GM12878 (cell line): ENCODE measurements around the gene GABBR2. TPM values are rescaled to one million over a fixed set of nuclear protein-coding genes. Genes with fewer than 3 reads are reported as not detected.

Experiments used
- ATAC-seq: fragments of 200-7000 bp; cut with Tn5 transposase; 3 replicates; pipeline ENCODE4 v1.9.1; 2020; ENCODE audit warnings: mild to moderate bottlenecking, moderate library complexity
- BruUV-seq: library from RNA; stranded (reverse); fragments of 400-500 nt; replicated peaks from 2 replicates; lab custom pipeline; 2021; lab: Mats Ljungman, UMichigan
- CTCF ChIA-PET: fragments of 300-600 bp; sonication (Branson Sonifier 250); formaldehyde crosslinking; extraction: SDS; loops from one replicate; lab custom pipeline; 2021; ENCODE audit warnings: inconsistent platforms; lab: Yijun Ruan, JAX
- POLR2A ChIA-PET: fragments of 350-600 bp; formaldehyde crosslinking; extraction: SDS; loops from one replicate; lab custom pipeline; 2021; ENCODE audit warnings: inconsistent platforms; lab: Charles Lee
- RAD21 ChIA-PET: fragments of 300-600 bp; sonication (Branson Sonifier 250); formaldehyde crosslinking; loops from one replicate; lab custom pipeline; 2023; ENCODE audit warnings: antibody characterized with exemption; ENCODE audit not compliant: unreplicated experiment; lab: Charles Lee
- SMC1A ChIA-PET: fragments of 300-600 bp; sonication (Branson Sonifier 250); formaldehyde crosslinking; loops from one replicate; lab custom pipeline; 2023; ENCODE audit not compliant: unreplicated experiment, uncharacterized antibody; lab: Charles Lee
- DNase-seq: peaks from one replicate; pipeline ENCODE4 v3.0.0-alpha.2; 2011; ENCODE audit warnings: low read depth, low spot score
- FAIRE-seq: peaks from 3 replicates; lab custom pipeline; 2011; peaks lifted over from hg19 to GRCh38; lab: Jason Lieb, UNC
- H2AFZ ChIP-seq: 2 replicates; pipeline ENCODE4 v1.6.0; 2011; ENCODE audit warnings: low read depth, low read length, control low read depth; ENCODE audit not compliant: control insufficient read depth
- H3K27ac ChIP-seq: 2 replicates; pipeline ENCODE4 v1.5.1; 2011; ENCODE audit warnings: control low read depth; ENCODE audit not compliant: control insufficient read depth, insufficient read depth
- H3K27me3 ChIP-seq, 2 experiments: replicated peaks in 1 of 2; 2 replicates each; pipeline versions ENCODE4 v1.6.0 to v1.6.1; 2011; ENCODE audit warnings: low read length in 1 of 2; ENCODE audit not compliant: control insufficient read depth in 2 of 2, insufficient read depth in 2 of 2
- H3K36me3 ChIP-seq, 2 experiments: 2 replicates each; pipeline ENCODE4 v1.5.1; 2011; ENCODE audit warnings: low read length in 1 of 2; ENCODE audit not compliant: control insufficient read depth in 2 of 2, insufficient read depth in 2 of 2
- H3K4me1 ChIP-seq: 2 replicates; pipeline ENCODE4 v1.6.1; 2011; ENCODE audit warnings: mild to moderate bottlenecking, low read length, moderate library complexity, mixed read lengths; ENCODE audit not compliant: control insufficient read depth, insufficient read depth
- H3K4me2 ChIP-seq: 2 replicates; pipeline ENCODE4 v1.6.0; 2011; ENCODE audit warnings: control low read depth; ENCODE audit not compliant: control insufficient read depth, insufficient read depth
- H3K4me3 ChIP-seq: fragments of 200-600 bp; sonication (generic); 2 replicates; pipeline ENCODE4 v1.5.1; 2016
- H3K79me2 ChIP-seq: 2 replicates; pipeline ENCODE4 v1.6.0; 2011; ENCODE audit warnings: low read length; ENCODE audit not compliant: control insufficient read depth, insufficient read depth
- H3K9ac ChIP-seq: 2 replicates; pipeline ENCODE4 v1.8.0; 2011; ENCODE audit warnings: low read length, control low read depth, mixed read lengths; ENCODE audit not compliant: control insufficient read depth, insufficient read depth
- H3K9me3 ChIP-seq: replicated peaks from 3 replicates; pipeline ENCODE4 v1.5.1; 2011; ENCODE audit warnings: mild to moderate bottlenecking, low read length; ENCODE audit not compliant: control insufficient read depth, insufficient read depth
- H4K20me1 ChIP-seq: 2 replicates; pipeline ENCODE4 v1.6.0; 2011; ENCODE audit not compliant: control insufficient read depth, insufficient read depth
- EZH2 ChIP-seq: IDR thresholded peaks from 2 replicates; pipeline ENCODE4 v1.6.1; 2012; ENCODE audit warnings: low read depth, mild to moderate bottlenecking, control low read depth, inconsistent platforms, low read length, borderline replicate concordance; ENCODE audit not compliant: control insufficient read depth
- RFX5 ChIP-seq: IDR thresholded peaks from 2 replicates; pipeline ENCODE4 v1.6.1; 2011; ENCODE audit warnings: low read depth, low read length, improper control_type of control experiment
- RUNX3 ChIP-seq: IDR thresholded peaks from 2 replicates; pipeline ENCODE4 v1.6.1; 2012; ENCODE audit warnings: low read length, inconsistent platforms
- TBL1XR1 ChIP-seq: IDR thresholded peaks from 2 replicates; pipeline ENCODE4 v1.6.1; 2012; ENCODE audit warnings: low read depth, low read length, improper control_type of control experiment
- WGBS: methylation state at CpG from one replicate; pipeline ENCODE4 v1.1.6; 2016; ENCODE audit warnings: low lambda C conversion rate; ENCODE audit not compliant: insufficient replicate concordance, insufficient coverage; ENCODE audit errors: missing lambda C conversion rate; 5-methylcytosine and 5-hydroxymethylcytosine counted together
- in situ Hi-C: fragments of 300-500 bp; cut with MboI; formaldehyde crosslinking; loops from 9 replicates; pipeline ENCODE4 v1.14.3; 2018; ENCODE audit warnings: mixed read lengths
- intact Hi-C: fragments of 100-400 bp; cut with micrococcal nuclease; formaldehyde crosslinking; loops from one replicate; pipeline ENCODE4 v1.14.2; 2022; ENCODE audit not compliant: unreplicated experiment
- polyA plus RNA-seq, 11 experiments: library from polyadenylated mRNA; depleted of rRNA in 4 of 11; unstranded in 6 of 11; stranded (reverse) in 5 of 11; fragments of >200 nt; fragmentation: Nextera tagmentation in 4 of 11; fragmentation: Illumina TruSeq in 1 of 11; extraction: Ambion mirVana in 4 of 11; extraction: Trizol in 1 of 11; gene quantifications; 1 replicate in 1 of 11; 2 replicates in 10 of 11; pipeline versions ENCODE4 v1.2.1 to v1.2.3, GENCODE V29; 2011 to 2016; ENCODE audit warnings: inconsistent platforms in 2 of 11, missing spikeins in 2 of 11, low read depth in 1 of 11
- total RNA-seq, 4 experiments: library from RNA; depleted of rRNA in 3 of 4; stranded (reverse); fragments of >200 nt in 3 of 4; fragmentation: Illumina TruSeq in 1 of 4; extraction: Trizol in 1 of 4; gene quantifications; 2 replicates each; pipeline versions ENCODE4 v1.2.1 to v1.2.3, GENCODE V29; 2013 to 2021
- TF ChIP-seq, protein P1 (sequence below): fragments of 450-650 bp; formaldehyde crosslinking; IDR thresholded peaks from 2 replicates; pipeline ENCODE4 v1.4.0; 2020; ENCODE audit warnings: mild to moderate bottlenecking, moderate library complexity

The GABBR2 gene
- total and polyA plus RNA-seq, 10 of the 15 experiments (the other 5 are each of a cell fraction or from before 2014, with no cell fraction given): 0.02 to 2.2 (median 0.06) TPM; not detected in 2

GRCh38 chr9:98391406-98391805 is 317.3 kb downstream of the GABBR2 start:
- RAD21 ChIA-PET: no interaction called here
- no TSS peak for BruUV-seq
- H3K9ac ChIP-seq: no peak overlapping the region
- no peak overlapping the region for H3K27ac ChIP-seq
- intact Hi-C loops (no loop called here), in situ Hi-C loops (no loop called here)
- no peak overlapping the region for H3K4me2 ChIP-seq
- no peak for FAIRE-seq
- no peaks in the 10 kb centered on the region for H3K36me3 ChIP-seq
- CTCF ChIA-PET: no interaction called here
- no peak for DNase-seq
- H2AFZ ChIP-seq: no peak overlapping the region
- TF ChIP-seq, protein P1, sequence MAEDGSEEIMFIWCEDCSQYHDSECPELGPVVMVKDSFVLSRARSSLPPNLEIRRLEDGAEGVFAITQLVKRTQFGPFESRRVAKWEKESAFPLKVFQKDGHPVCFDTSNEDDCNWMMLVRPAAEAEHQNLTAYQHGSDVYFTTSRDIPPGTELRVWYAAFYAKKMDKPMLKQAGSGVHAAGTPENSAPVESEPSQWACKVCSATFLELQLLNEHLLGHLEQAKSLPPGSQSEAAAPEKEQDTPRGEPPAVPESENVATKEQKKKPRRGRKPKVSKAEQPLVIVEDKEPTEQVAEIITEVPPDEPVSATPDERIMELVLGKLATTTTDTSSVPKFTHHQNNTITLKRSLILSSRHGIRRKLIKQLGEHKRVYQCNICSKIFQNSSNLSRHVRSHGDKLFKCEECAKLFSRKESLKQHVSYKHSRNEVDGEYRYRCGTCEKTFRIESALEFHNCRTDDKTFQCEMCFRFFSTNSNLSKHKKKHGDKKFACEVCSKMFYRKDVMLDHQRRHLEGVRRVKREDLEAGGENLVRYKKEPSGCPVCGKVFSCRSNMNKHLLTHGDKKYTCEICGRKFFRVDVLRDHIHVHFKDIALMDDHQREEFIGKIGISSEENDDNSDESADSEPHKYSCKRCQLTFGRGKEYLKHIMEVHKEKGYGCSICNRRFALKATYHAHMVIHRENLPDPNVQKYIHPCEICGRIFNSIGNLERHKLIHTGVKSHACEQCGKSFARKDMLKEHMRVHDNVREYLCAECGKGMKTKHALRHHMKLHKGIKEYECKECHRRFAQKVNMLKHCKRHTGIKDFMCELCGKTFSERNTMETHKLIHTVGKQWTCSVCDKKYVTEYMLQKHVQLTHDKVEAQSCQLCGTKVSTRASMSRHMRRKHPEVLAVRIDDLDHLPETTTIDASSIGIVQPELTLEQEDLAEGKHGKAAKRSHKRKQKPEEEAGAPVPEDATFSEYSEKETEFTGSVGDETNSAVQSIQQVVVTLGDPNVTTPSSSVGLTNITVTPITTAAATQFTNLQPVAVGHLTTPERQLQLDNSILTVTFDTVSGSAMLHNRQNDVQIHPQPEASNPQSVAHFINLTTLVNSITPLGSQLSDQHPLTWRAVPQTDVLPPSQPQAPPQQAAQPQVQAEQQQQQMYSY (CRISPR knock-in tag): no peak
- TF ChIP-seq RFX5: no peak
- no peak for TF ChIP-seq TBL1XR1
- TF ChIP-seq RUNX3: no peak
- no peak for TF ChIP-seq EZH2
- SMC1A ChIA-PET: no interaction called here
- no peak for ATAC-seq
- 43% methylated on average over 7 of the region's 7 CpGs for WGBS
- no peaks in the 10 kb centered on the region for H3K4me1 ChIP-seq
- H3K79me2 ChIP-seq: no peaks in the 10 kb centered on the region
- H3K9me3 ChIP-seq: no peaks in the 10 kb centered on the region; the same call in 2 of the 3 replicates
- H3K27me3 ChIP-seq: no peaks in the 10 kb centered on the region
- no peak overlapping the region for H3K4me3 ChIP-seq
- no peaks in the 10 kb centered on the region for H4K20me1 ChIP-seq
- POLR2A ChIA-PET: no interaction called here
